H54 (cell line): ENCODE measurements around the gene RAB1B.

Experiments
- DNase-seq: peaks from one replicate; pipeline ENCODE4 v3.0.0; 2011; ENCODE audit warnings: low spot score, mixed read lengths; ENCODE audit not compliant: insufficient read length
- FAIRE-seq: peaks from 3 replicates; lab custom pipeline; 2011; peaks lifted over from hg19 to GRCh38; lab: Jason Lieb, UNC
- POLR2A ChIP-seq: IDR thresholded peaks from 2 replicates; pipeline ENCODE4 v1.6.1; 2011; ENCODE audit warnings: low read depth, mild to moderate bottlenecking, low read length

RAB1B gene

GRCh38 chr11:66230978-66231377 lies 37.5 kb upstream of the RAB1B start:
- no peak for TF ChIP-seq POLR2A
- FAIRE-seq = no peak
- no peak for DNase-seq

- no peak for FAIRE-seq
- DNase-seq = no peak
- TF ChIP-seq POLR2A = no peak
These were observed 36.9 kb upstream of the RAB1B start for GRCh38 chr11:66231561-66231960.

GRCh38 chr11:66232769-66233168 lies 35.7 kb upstream of the RAB1B start:
- FAIRE-seq (no peak), DNase-seq (no peak)
- TF ChIP-seq POLR2A = no peak

- no peak for TF ChIP-seq POLR2A
- DNase-seq = no peak
- FAIRE-seq = no peak
These were observed 35.1 kb upstream of the RAB1B start for GRCh38 chr11:66233301-66233700.

- no peak for TF ChIP-seq POLR2A
- FAIRE-seq (no peak), DNase-seq (no peak)
These were observed 33.3 kb upstream of the RAB1B start for GRCh38 chr11:66235141-66235540.

GRCh38 chr11:66237867-66238266 lies 30.6 kb upstream of the RAB1B start:
- FAIRE-seq (no peak), DNase-seq (no peak)
- no peak for TF ChIP-seq POLR2A

GRCh38 chr11:66238786-66239413 lies 29.5 kb upstream of the RAB1B start:
- DNase-seq = no peak
- no peak for FAIRE-seq
- TF ChIP-seq POLR2A = no peak

GRCh38 chr11:66239511-66239910 lies 28.9 kb upstream of the RAB1B start:
- no peak for FAIRE-seq
- no peak for TF ChIP-seq POLR2A
- no peak for DNase-seq

GRCh38 chr11:66239998-66240780 lies 28.2 kb upstream of the RAB1B start:
- no peak for FAIRE-seq
- TF ChIP-seq POLR2A = no peak

GRCh38 chr11:66240781-66241136 lies 27.7 kb upstream of the RAB1B start:
- TF ChIP-seq POLR2A = no peak
- no peak for FAIRE-seq
- DNase-seq = no peak

More at GRCh38 chr11:66239998-66240780, 28.2 kb upstream of the RAB1B start:
- no peak for DNase-seq

GRCh38 chr11:66242095-66242765 lies 26.2 kb upstream of the RAB1B start:
- no peak for DNase-seq
- no peak for FAIRE-seq
- TF ChIP-seq POLR2A = no peak

GRCh38 chr11:66243782-66244535 lies 24.5 kb upstream of the RAB1B start:
- no peak for FAIRE-seq

GRCh38 chr11:66247295-66247694 lies 21.1 kb upstream of the RAB1B start:
- FAIRE-seq (no peak), DNase-seq (no peak)
- no peak for TF ChIP-seq POLR2A

More at GRCh38 chr11:66243782-66244535, 24.5 kb upstream of the RAB1B start:
- no peak for DNase-seq
- no peak for TF ChIP-seq POLR2A

GRCh38 chr11:66247801-66248200 lies 20.6 kb upstream of the RAB1B start:
- DNase-seq = no peak
- TF ChIP-seq POLR2A = no peak
- FAIRE-seq = no peak
